Pulmonary artery endothelial cell (primary cell): Measurements from ENCODE around the gene IFITM2. TPM values are rescaled to one million over a fixed set of nuclear protein-coding genes. Genes with fewer than 3 reads are reported as not detected.
"Not testable (repeated sequence)": the region's sequence is repeated elsewhere in the genome, so short reads cannot be mapped to it uniquely, and the experiment has no call there.

ENCODE experiments used
- DNase-seq: peaks from one replicate; pipeline ENCODE4 v3.0.0-alpha.2; 2011; ENCODE audit warnings: low read depth, low spot score
- total RNA-seq: library from RNA; depleted of rRNA; stranded (reverse); fragments of >200 nt; gene quantifications from 2 replicates; pipeline ENCODE4 v1.2.3, GENCODE V29; 2014

IFITM2 gene
- total RNA-seq, 1 donor from 2014 or later, result 32.9 TPM

- no peak for DNase-seq
These were observed 808 bp upstream of the IFITM2 start for GRCh38 chr11:306645-307371.

GRCh38 chr11:308740-309665, 1.4 kb downstream of the IFITM2 start:
- DNase-seq, result not testable (repeated sequence)

- not testable (repeated sequence) for DNase-seq
These were observed 2.5 kb downstream of the IFITM2 start for GRCh38 chr11:309979-310572.

GRCh38 chr11:311013-311748, 3.6 kb downstream of the IFITM2 start:
- not testable (repeated sequence) for DNase-seq

GRCh38 chr11:312092-312816, 4.6 kb downstream of the IFITM2 start:
- no peak for DNase-seq

- no peak for DNase-seq
These were observed 5.7 kb downstream of the IFITM2 start for GRCh38 chr11:313304-313786.

- no peak for DNase-seq
These were observed 6.4 kb downstream of the IFITM2 start, which contains the start of gene IFITM1 for GRCh38 chr11:313787-314553. Gene IFITM1, plus strand, starts transcription at chr11:314040. Its CDS starts 131 bp downstream, at chr11:314171.

GRCh38 chr11:314554-314875, 6.9 kb downstream of the IFITM2 start:
- DNase-seq, result not testable (repeated sequence)

GRCh38 chr11:315051-315481, 7.5 kb downstream of the IFITM2 start:
- no peak for DNase-seq

- DNase-seq, result no peak
These were observed 7.9 kb downstream of the IFITM2 start for GRCh38 chr11:315516-315994.

- no peak for DNase-seq
These were observed 8.6 kb downstream of the IFITM2 start for GRCh38 chr11:316031-316701.

GRCh38 chr11:316891-317301, 9.3 kb downstream of the IFITM2 start:
- no peak for DNase-seq

GRCh38 chr11:317668-318404, 10.2 kb downstream of the IFITM2 start:
- DNase-seq, result not testable (repeated sequence)

GRCh38 chr11:318405-319120, 10.9 kb downstream of the IFITM2 start:
- not testable (repeated sequence) for DNase-seq

- DNase-seq, result not testable (repeated sequence)
These were observed 11.7 kb downstream of the IFITM2 start for GRCh38 chr11:319121-319887.

GRCh38 chr11:319888-320273, 12.3 kb downstream of the IFITM2 start:
- not testable (repeated sequence) for DNase-seq

- no peak for DNase-seq
These were observed 16.5 kb downstream of the IFITM2 start for GRCh38 chr11:324156-324555.
